ENCODE measurements around the gene HAP1. TPM values are rescaled to one million over a fixed set of nuclear protein-coding genes. Genes with fewer than 3 reads are reported as not detected.
"Not testable (repeated sequence)": the region's sequence is repeated elsewhere in the genome, so short reads cannot be mapped to it uniquely, and the experiment has no call there.

HAP1 gene
- total RNA-seq, 1 donor from 2014 or later, result under 0.01 TPM

DNA sequence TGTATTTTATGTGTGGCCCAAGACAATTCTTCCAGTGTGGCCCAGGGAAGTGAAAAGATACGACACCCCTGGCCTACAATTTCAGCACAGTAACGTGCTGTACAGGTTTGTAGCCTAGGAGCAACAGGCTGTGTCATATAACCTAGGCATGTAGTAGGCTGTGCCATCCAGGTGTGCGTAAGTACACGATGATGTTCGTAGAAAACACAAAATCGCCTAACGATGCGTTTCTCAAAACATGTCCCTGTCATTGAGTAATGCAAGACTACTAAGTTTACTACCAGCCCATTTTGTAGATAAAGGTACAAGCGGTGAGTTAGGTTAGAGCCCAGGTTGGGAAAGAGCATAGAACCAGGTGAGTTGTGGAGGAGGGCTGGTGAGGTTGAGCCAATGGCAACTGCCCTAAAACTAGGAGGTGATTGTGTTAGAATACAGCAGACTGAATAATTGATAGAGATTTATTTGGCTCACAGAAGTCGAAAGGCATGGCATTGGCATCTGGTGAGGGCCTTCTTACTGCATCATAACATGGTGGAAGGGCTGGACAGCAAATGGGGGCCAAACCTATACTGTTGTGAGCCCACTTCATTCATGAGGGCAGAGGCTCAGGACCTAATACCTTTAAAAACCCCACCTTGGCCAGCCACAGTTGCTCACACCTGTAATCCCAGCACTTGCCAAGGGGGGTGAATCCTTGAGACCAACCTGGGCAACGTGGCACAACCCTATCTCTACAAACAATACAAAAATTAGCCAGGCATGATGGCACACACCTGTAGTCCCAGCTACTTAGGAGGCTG is 41.5 kb downstream of the HAP1 start:
- no peak for FAIRE-seq

DNA sequence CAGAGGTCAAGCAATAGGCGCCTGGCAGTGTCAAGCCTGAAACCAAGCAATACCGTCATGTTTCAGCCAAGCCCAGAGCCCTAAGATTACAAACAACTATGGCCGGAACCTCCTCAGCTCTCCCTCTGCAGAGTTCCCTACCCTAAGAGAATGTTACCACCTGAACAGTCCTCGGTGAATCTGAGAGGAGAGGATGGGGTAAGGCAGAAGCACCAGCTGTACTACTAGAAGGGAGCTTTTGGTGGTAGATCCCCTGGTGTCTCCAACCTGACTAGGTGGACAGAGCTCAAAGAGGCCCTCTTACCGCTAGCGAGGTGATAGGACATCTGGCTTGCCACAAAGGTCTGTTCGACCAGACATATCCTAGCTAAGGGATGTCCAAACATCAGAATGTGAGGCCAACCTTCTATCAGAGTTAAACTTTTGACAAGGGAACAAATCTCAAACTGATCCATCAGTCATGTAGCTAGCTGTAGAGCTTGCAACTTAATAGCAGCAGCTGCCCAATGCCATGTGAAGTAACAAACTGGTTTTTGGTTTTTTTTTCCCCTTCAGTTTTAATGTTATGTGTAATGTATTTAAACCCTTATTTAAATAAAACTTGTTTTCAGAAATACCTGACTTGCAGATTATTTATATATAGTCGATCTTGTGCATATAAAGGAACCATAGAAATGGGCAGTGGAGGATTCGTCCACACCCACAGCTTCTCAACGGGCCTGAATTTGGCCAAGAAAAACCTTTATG is 43.2 kb downstream of the HAP1 start:
- DNase-seq (ENCODE audit: low spot score in 2 of 2) (no peak), FAIRE-seq (no peak)

More for the DNA sequence above, 41.5 kb downstream of the HAP1 start:
- no peak for DNase-seq (ENCODE audit: low spot score in 2 of 2)

DNA sequence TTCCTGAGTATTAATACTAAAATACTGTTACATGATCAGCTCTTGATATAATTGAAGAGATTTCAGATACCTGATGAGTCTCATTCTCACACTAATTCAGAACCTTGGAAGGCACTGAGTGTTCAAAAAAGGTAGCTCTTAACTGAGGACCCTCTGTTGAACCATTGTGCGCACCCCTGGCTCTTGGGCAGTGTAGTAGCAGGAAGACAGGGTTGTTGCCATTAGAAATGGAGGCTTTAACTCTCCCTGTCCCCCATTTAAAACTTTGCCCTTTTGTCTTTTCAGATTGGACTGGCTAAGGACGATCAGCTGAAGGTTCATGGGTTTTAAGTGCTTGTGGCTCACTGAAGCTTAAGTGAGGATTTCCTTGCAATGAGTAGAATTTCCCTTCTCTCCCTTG is 43.9 kb downstream of the HAP1 start:
- DNase-seq (ENCODE audit: low spot score in 2 of 2) (no peak), FAIRE-seq (no peak)

DNA sequence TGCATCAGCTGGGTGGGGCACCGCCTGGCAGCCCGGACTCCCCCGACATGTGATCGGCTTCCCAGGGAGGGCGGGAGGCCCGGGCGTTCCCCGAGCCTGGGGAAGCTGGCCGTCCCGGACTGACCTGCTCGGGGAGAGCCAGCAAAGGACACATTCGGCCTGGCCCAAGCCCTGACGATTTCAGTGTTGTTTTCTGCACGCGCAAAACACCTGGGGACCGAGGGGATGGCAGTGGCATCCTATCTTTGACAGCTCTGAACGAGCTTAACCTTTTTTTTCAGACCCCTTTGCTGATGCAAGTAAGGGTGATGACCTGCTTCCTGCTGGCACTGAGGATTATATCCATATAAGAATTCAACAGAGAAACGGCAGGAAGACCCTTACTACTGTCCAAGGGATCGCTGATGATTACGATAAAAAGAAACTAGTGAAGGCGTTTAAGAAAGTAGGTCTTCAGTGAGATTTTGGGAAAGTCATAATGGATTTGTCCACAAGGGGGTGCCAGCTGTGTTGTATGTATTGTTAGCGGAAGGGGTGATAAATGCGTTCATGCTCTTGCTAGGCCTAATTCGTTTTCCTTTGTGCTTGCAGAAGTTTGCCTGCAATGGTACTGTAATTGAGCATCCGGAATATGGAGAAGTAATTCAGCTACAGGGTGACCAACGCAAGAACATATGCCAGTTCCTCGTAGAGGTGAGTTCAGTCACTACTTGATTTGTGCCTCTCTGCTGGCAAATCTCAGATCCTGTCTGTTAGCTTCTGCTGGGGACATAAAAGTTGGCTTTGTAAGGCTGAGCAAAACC is 44.7 kb downstream of the HAP1 start:
- no peak for FAIRE-seq

GRCh38 chr17:41688641-41689496 is 45.6 kb downstream of the HAP1 start, which contains the start of gene EIF1:
TSS of gene EIF1 (plus strand) at chr17:41688885. CDS start at chr17:41689039, 154 bp downstream.
- DNase-seq (ENCODE audit: low spot score in 2 of 2) (peak; percentile 93 to 96), FAIRE-seq (peak; percentile 50)

More for the DNA sequence above, 44.7 kb downstream of the HAP1 start:
- no peak for DNase-seq (ENCODE audit: low spot score in 2 of 2)

DNA sequence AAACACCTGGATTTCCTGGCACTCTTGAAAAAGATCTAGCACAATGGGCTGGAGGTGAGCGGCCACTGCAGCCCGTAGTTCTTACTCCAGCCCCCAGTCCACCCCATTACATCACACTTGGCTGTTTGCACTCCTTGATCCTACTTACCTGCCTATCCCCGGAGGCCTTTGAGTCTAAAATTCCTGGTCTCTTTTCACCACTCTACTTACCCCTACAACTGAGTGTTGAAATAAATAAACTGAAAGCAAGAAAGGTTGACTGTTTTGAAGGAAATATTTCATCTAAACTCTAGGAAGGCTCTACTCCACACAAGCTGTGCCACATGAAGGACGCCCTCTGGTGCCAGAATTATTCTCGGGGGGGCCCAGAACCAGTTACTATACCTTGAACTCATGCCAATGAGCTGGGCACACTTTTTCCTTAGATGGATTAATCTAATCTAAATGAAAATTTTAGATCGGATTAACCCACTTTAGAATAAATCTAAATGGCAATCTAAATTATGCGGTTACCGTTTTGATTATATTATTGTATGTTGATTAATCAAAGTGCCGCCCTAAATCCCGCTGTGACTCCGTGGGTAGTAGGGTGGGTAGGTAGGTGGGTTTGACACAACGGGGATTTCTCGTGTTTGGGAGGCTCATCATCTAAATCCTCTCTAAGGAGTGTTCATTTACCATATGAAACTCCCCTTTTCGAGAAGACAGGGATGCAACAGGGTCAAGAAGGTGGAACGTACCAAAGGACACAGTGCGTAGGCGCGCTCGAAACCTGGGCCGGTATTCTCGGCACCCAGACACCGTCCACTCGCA is 46.4 kb downstream of the HAP1 start:
- no peak for FAIRE-seq
- DNase-seq (ENCODE audit: low spot score in 2 of 2), result no peak

- FAIRE-seq (no peak), DNase-seq (ENCODE audit: low spot score in 2 of 2) (no peak)
These were observed 48.2 kb downstream of the HAP1 start for GRCh38 chr17:41686281-41686680.

DNA sequence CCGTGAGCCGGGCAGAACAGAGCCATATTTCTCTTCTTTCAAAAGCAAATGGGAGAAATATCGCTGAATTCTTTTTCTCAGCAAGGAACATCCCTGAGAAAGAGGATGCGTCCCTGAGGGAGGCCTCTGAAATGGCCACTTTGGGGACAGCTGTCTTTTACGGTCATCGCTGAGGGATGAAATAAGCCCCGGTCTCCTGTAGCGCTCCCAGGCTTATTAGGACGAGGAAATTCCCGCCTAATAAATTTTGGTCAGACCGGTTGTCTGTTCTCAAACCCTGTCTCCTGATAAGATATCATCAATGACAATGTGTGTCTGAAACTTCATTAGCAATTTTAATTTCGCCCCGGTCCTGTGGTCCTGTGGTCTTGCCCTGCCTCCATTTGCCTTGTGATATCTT is 48.7 kb downstream of the HAP1 start:
- FAIRE-seq; DNase-seq (ENCODE audit: low spot score in 2 of 2): not testable (repeated sequence)

DNA sequence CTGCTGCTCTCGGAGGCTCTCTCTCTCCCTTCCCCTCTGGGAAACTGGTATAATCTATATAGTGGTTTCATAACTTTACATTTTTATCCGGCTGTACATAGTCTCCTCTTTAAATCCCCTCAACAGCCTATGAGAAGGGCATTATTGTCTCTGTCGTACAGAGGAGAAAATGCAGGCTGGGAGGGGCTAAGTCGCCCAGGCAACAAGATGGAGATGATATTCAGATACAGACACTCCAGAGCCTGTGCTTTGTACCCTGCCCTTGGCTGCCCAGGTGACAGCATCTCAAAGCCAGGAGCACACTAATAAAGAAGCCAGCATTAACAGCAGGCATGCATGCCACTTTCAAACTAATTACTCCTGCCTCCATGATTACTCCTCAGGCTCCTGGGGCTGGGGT is 50.4 kb downstream of the HAP1 start:
- no peak for FAIRE-seq
- no peak for DNase-seq (ENCODE audit: low spot score in 2 of 2)

GRCh38 chr17:41683441-41684007 is 50.9 kb downstream of the HAP1 start:
- DNase-seq (ENCODE audit: low spot score in 2 of 2) (no peak), FAIRE-seq (no peak)

DNA sequence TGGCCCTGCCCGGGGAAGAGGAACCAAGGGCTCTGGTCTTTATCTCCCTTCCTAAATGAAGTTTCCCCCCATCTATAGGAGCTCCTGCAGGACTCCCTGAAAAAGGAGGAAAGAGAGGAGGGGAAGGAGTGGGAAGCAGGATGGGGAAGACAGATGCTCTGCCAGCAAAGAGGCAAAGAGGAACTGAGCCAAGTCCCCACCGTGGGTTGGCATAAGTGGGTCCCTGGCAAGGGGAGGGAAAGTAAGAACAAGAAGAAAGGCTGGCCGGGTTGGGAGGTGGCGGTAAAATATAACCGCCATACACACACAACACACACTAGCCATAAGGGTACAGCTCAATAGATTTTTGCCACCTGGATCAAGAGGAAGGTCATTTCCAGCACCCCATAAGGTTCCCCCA is 51.8 kb downstream of the HAP1 start:
- no peak for FAIRE-seq

GRCh38 chr17:41681776-41682175 is 52.7 kb downstream of the HAP1 start:
- DNase-seq (ENCODE audit: low spot score in 2 of 2), result no peak
- no peak for FAIRE-seq

More for the DNA sequence above, 51.8 kb downstream of the HAP1 start:
- no peak for DNase-seq (ENCODE audit: low spot score in 2 of 2)

DNA sequence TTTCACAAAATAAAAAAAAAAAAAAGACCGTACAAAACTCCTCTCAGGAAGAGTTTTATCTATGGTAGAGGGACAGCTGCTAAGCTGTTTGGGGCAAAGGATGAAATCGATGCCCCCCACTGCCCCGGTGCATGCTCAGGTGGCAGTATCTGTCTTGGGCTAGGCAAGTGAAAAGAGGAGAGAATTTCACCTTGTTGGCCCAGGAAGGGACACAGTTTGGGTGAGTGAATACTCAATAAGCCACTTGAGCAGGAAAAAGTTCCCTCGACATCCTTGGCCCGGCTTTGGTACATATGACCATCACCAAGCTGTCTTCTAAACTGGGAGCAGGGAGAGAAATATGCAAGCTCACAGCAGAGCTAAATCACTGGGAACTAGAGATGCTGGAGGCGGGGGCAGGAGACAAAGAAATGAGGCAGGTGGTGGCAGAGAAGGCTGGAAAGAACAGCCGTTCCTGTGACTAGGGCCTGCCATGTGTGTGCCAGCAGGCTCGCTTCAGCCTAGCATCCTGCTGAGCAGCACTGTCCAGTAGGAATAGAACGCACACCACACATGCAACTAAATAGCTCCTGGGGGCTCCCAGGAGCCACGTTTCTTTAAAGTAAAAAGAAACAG is 53.9 kb downstream of the HAP1 start:
- FAIRE-seq, result no peak
- no peak for DNase-seq (ENCODE audit: low spot score in 2 of 2)

DNA sequence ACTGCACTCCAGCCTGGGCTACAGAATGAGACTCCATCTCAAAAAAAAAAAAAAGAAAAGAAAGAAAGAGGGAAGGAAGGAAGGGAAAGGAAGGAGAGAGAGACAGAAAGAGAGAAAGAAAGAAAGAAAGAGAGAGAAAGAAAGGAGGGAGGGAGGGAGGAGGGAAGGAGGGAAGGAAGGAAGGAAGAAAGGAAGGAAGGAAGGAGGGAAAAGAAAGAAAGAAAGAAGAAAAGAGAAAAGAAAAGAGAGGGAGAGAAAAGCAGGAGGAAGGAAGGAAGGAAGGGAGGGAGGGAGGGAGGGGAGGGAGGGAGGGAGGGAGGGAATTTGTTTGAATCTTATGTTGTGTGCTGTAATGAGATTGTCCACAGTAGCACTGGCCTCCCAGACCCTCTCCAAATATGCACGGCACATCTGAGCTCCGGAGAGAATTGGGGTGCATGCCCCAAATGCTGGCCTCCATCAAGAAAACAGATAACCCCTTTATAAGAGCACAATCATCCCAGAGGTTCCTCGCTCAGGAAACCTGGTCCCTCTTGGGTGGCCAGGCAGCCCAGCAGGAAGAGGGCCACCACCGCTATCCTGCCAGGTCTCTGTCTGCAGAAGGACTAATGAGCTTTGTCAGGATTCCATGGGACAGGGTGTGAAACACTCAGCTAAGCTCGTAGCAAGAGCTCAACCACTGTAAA is 54.6 kb downstream of the HAP1 start:
- DNase-seq (ENCODE audit: low spot score in 2 of 2), result no peak
- no peak for FAIRE-seq

GRCh38 chr17:41678907-41679739 is 55.3 kb downstream of the HAP1 start:
- no peak for FAIRE-seq
- DNase-seq (ENCODE audit: low spot score in 2 of 2), result no peak

DNA sequence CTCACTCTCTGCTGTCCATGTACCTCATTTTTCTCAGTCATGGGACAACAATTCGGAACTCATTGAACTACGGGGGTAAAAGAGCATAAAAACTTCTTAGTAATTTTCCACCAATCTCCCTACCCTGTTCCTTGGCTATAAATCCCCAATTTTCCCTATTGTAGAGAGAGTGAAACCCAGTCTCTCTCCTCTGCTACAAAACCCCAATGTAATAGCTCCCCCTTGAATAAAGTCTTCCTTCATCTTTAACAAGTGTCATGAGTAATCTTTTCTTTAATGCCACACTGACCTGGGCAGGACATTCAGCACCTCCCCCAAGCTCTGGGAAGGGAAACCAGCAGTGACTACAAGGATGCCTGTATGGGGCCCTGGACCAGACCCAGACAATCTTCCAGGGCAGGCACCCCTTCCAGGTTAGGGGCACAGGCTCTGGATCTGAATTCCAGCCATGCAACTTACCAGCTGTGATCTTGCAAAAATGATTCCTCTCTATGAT is 56.0 kb downstream of the HAP1 start:
- FAIRE-seq, result no peak

DNA sequence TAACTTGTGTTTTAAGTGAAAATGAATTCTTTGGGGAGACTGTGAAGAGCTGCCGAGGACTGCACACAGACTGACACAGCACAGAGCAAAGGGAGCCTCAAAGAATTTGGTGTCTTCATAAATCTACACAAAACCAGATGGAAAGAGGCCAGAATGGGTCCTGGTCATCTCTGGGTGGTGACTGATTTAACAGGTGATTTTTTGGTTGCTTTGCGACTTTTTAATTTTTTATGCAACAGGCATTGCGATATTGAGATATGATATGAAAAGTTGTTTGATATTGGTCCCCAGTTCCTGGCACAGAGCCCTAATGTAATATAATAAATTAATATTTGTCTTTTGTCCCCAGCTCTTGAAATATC is 58.4 kb downstream of the HAP1 start:
- no peak for FAIRE-seq
- DNase-seq (ENCODE audit: low spot score in 2 of 2), result no peak

More for the DNA sequence above, 56.0 kb downstream of the HAP1 start:
- no peak for DNase-seq (ENCODE audit: low spot score in 2 of 2)
